Loucy (cell line): ENCODE measurements around the gene PIK3CB.
A peak's percentile ranks its signal among the peaks of the same experiment; 100 is the strongest.

Source experiments
- H2AFZ ChIP-seq: fragments of 200-600 bp; sonication (generic); 2 replicates; pipeline ENCODE4 v1.6.0; 2016; ENCODE audit warnings: antibody characterized with exemption, mild to moderate bottlenecking, low read length, moderate library complexity
- H3F3A ChIP-seq: fragments of 200-600 bp; 2 replicates; pipeline ENCODE4 v1.6.0; 2016; ENCODE audit warnings: antibody characterized with exemption, low read depth, mild to moderate bottlenecking
- H3K27me3 ChIP-seq: fragments of 200-600 bp; sonication (generic); 2 replicates; pipeline ENCODE4 v1.6.1; 2014; ENCODE audit warnings: low read length, mild to moderate bottlenecking; ENCODE audit not compliant: insufficient read depth, poor library complexity, severe bottlenecking
- H3K36me3 ChIP-seq: fragments of 200-600 bp; sonication (generic); 2 replicates; pipeline ENCODE4 v1.6.1; 2016; ENCODE audit warnings: low read length; ENCODE audit not compliant: insufficient read depth
- H3K4me1 ChIP-seq: fragments of 200-600 bp; sonication (generic); 2 replicates; pipeline ENCODE4 v1.5.1; 2014; ENCODE audit warnings: low read length, mild to moderate bottlenecking; ENCODE audit not compliant: insufficient read depth, poor library complexity, severe bottlenecking
- H3K4me2 ChIP-seq: fragments of 200-600 bp; sonication (generic); 2 replicates; pipeline ENCODE4 v1.6.0; 2014; ENCODE audit warnings: antibody characterized with exemption, low read length, low read depth, mild to moderate bottlenecking; ENCODE audit not compliant: poor library complexity, severe bottlenecking
- H3K4me3 ChIP-seq: fragments of 200-600 bp; sonication (generic); 2 replicates; pipeline ENCODE4 v1.5.1; 2014; ENCODE audit warnings: low read length, mild to moderate bottlenecking, mixed read lengths; ENCODE audit not compliant: poor library complexity, severe bottlenecking
- H3K79me2 ChIP-seq: fragments of 200-600 bp; sonication (generic); 2 replicates; pipeline ENCODE4 v1.6.1; 2014; ENCODE audit warnings: low read length; ENCODE audit not compliant: insufficient read depth
- H3K9ac ChIP-seq: fragments of 200-600 bp; sonication (generic); 2 replicates; pipeline ENCODE4 v1.6.0; 2014; ENCODE audit warnings: mild to moderate bottlenecking, low read depth, low read length, moderate library complexity; ENCODE audit not compliant: poor library complexity, severe bottlenecking
- H3K9me2 ChIP-seq: fragments of 200-600 bp; sonication (generic); replicated peaks from 2 replicates; pipeline ENCODE4 v1.6.1; 2016; ENCODE audit warnings: low read depth, low read length, mixed read lengths
- H3K9me3 ChIP-seq: fragments of 200-600 bp; sonication (generic); 2 replicates; pipeline ENCODE4 v1.6.1; 2014; ENCODE audit warnings: mild to moderate bottlenecking, antibody characterized with exemption, low read length, low read depth; ENCODE audit not compliant: insufficient read depth
- H4K20me1 ChIP-seq: fragments of 200-600 bp; sonication (generic); 2 replicates; pipeline ENCODE4 v1.6.0; 2014; ENCODE audit warnings: antibody characterized with exemption, low read length, mild to moderate bottlenecking; ENCODE audit not compliant: insufficient read depth, poor library complexity, severe bottlenecking
- EZH2phosphoT487 ChIP-seq: fragments of 200-600 bp; IDR thresholded peaks from 2 replicates; pipeline ENCODE4 v1.6.1; 2018; ENCODE audit warnings: antibody characterized with exemption, mild to moderate bottlenecking, moderate library complexity, borderline replicate concordance
- TF ChIP-seq, protein P1 (sequence below): fragments of 200-600 bp; sonication (generic); conservative IDR thresholded peaks from 2 replicates; pipeline ENCODE4 v1.5.1; 2014; ENCODE audit warnings: mild to moderate bottlenecking, antibody characterized with exemption, low read length

The PIK3CB gene

GRCh38 chr3:138776961-138777360 lies 57.8 kb downstream of the PIK3CB start:
- H3F3A ChIP-seq: peaks cover 3% of the 10 kb centered on the region; the same call in 1 of the 2 replicates
- H2AFZ ChIP-seq: no peak overlapping the region
- no peak overlapping the region for H3K9ac ChIP-seq
- H3K79me2 ChIP-seq: peaks cover 63% of the 10 kb centered on the region
- no peak overlapping the region for H3K4me3 ChIP-seq
- no peak for TF ChIP-seq EZH2phosphoT487
- TF ChIP-seq, protein P1, sequence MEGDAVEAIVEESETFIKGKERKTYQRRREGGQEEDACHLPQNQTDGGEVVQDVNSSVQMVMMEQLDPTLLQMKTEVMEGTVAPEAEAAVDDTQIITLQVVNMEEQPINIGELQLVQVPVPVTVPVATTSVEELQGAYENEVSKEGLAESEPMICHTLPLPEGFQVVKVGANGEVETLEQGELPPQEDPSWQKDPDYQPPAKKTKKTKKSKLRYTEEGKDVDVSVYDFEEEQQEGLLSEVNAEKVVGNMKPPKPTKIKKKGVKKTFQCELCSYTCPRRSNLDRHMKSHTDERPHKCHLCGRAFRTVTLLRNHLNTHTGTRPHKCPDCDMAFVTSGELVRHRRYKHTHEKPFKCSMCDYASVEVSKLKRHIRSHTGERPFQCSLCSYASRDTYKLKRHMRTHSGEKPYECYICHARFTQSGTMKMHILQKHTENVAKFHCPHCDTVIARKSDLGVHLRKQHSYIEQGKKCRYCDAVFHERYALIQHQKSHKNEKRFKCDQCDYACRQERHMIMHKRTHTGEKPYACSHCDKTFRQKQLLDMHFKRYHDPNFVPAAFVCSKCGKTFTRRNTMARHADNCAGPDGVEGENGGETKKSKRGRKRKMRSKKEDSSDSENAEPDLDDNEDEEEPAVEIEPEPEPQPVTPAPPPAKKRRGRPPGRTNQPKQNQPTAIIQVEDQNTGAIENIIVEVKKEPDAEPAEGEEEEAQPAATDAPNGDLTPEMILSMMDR: no peak
- H3K4me1 ChIP-seq: peaks cover 13% of the 10 kb centered on the region
- no peaks in the 10 kb centered on the region for H3K36me3 ChIP-seq
- no peaks in the 10 kb centered on the region for H3K9me3 ChIP-seq
- no peaks in the 10 kb centered on the region for H3K27me3 ChIP-seq
- H4K20me1 ChIP-seq: peaks cover 11% of the 10 kb centered on the region
- H3K4me2 ChIP-seq: no peak overlapping the region
- H3K9me2 ChIP-seq: no peaks in the 10 kb centered on the region

DNA sequence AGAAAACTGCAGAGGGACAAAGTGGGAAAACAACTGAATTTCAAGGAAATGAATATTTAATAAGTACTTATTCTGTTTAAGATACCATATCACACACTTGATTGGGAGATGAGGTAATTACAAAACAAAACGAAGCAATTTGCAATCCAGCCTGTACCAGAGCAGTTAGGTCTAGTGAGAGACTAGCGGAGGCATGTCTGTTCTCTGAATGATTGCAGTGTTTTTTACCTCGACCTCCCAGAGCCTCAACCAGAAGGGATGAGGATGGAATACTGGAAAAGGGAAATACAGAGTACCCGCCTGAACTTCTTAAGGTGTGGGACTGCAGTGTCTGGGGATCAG lies 59.5 kb downstream of the PIK3CB start:
- Histone ChIP-seq H3K4me3 (no peak overlapping the region), H3K36me3 (no peaks in the 10 kb centered on the region), H3K4me2 (no peak overlapping the region), H3K9me2 (no peaks in the 10 kb centered on the region), H3K4me1 (peaks cover 4% of the 10 kb centered on the region), H3K79me2 (peaks cover 57% of the 10 kb centered on the region; the same call in 1 of the 2 replicates), H3K9me3 (no peaks in the 10 kb centered on the region), H3F3A (no peaks in the 10 kb centered on the region), H3K9ac (peak overlapping the region; percentile 34), H4K20me1 (peaks cover 6% of the 10 kb centered on the region), H2AFZ (no peak overlapping the region), H3K27me3 (no peaks in the 10 kb centered on the region)
- TF ChIP-seq, protein P1: no peak
- no peak for TF ChIP-seq EZH2phosphoT487

GRCh38 chr3:138774529-138775253 lies 60.0 kb downstream of the PIK3CB start:
- H3K4me3 ChIP-seq: no peak overlapping the region
- TF ChIP-seq, protein P1: no peak
- TF ChIP-seq EZH2phosphoT487: no peak
- H3F3A ChIP-seq: no peaks in the 10 kb centered on the region
- no peaks in the 10 kb centered on the region for H3K36me3 ChIP-seq
- H3K27me3 ChIP-seq: no peaks in the 10 kb centered on the region
- peaks cover 9% of the 10 kb centered on the region for H3K4me1 ChIP-seq
- peaks cover 52% of the 10 kb centered on the region; the same call in 1 of the 2 replicates for H3K79me2 ChIP-seq
- H3K9ac ChIP-seq: peak overlapping the region; percentile 34
- no peak overlapping the region for H2AFZ ChIP-seq
- no peaks in the 10 kb centered on the region for H3K9me2 ChIP-seq
- peaks cover 6% of the 10 kb centered on the region for H4K20me1 ChIP-seq
- no peaks in the 10 kb centered on the region for H3K9me3 ChIP-seq
- H3K4me2 ChIP-seq: no peak overlapping the region
